GM18517 (cell line): ENCODE measurements around the gene SCYL1.
A peak's percentile ranks its signal among the peaks of the same experiment; 100 is the strongest.

Experiments
- ATAC-seq: cut with Tn5 transposase; IDR thresholded peaks from one replicate; pipeline ENCODE4 v1.9.1; 2021; ENCODE audit warnings: mild to moderate bottlenecking, moderate library complexity; ENCODE audit not compliant: unreplicated experiment

Gene SCYL1

DNA sequence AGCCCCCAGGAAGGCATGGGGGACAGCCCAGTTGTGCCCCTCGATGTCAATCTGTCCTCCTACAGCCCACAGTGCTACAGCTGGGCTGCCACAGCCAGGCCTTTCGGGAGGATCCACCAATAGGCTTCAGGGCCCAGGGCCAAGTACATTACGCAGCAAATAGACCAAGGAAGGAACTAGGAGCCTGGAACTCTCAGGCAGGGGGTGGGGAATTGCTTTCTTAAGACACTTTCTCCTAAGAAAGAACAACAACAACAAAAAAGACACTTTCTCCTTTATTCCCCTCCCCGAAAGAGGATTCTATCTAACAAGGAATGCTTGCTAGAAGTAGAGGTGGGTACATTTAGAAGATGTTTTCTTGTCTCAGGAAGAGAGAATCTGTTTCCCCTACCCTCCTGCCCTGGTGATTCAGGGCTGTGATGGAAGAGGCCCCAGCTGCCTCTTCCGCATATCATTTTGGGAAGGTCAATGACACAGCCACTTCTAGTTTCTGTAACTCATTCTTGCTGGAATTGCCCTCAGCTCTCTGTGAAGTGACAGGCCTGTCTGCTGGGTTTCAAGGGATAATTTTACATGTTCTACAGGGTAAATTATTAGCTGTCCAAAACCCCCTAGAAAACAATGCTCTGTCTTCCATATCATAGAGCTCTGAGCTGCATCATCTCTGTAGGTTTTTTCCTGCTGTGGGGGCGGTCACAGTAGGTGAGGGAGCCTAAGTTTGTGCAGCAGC is 32.1 kb upstream of the SCYL1 start:
- ATAC-seq: no peak

DNA sequence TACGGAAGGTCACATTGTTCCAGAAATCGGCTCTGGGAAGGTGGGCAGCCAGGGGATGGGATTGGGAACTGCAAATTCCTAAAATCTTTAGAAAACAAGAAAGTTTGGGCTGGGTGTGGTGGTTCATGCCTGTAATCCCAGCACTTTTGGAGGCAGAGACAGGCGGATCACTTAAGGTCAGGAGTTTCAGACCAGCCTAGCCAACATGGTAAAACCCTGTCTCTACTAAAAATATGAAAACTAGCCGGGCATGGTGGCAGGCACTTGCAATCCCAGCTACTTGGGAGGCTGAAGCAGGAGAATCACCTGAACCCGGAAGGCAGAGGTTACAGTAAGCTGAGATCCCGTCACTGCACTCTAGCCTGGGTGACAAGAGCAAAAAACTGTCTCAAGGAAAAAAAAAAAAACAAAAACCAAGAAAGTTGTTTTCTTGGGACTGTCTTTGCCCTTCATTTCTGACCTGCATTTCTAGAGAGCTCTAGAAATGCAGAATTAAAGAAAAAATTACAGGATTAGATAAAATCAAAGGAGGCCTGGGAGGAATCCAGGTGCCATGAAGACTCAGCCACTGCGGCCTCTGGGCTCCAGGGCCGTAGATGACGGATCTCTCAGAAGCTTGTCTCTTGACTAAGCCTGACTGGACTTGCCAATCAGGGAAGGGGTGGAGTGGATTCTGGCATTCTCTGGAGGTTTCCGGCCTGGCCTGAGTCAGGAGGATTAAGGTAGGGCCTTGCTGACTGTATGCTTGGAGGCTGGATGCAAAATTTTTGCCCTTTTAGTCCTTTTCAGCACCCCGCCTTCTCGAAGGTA is 31.3 kb upstream of the SCYL1 start:
- no peak for ATAC-seq

DNA sequence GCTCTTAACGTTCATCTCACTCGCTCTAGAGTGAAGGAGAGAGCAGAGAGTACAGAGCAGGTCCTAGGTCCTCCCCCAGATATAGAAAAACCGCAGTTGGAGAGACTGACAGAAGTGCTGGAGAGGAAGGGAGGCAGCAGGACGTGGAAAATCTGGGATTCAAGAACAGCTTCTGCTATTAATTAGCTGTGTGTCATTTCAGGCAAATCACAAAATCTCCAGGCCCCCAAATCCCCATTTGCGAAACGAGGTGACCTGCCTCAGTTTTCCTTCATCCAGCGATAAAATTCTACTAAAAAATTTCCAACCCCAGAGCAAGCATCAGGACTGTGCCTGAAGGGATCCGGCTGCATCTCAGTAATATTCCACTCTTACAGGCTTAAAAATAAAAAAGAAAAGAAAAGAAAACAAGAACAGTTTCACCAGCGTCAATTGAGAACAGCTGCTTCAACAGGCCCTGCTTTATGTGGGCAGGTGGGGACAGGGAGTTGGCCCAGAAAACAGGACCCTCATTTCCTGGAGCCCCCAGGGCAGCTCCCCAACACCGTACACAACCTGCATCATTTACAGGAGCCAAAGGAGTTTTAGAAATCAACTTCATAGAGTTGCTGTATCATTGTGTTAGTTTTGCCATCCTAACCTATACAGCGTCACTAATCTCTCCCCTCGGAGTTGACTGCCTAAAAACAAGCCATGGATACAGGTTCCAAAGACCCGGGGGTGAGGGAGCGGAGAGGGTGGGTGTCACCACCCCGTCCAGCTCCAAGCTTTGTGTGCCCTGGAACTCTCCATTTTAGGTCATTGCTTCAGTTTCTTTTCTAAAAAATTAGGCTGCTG is 28.4 kb upstream of the SCYL1 start:
- peak; percentile 0 for ATAC-seq

DNA sequence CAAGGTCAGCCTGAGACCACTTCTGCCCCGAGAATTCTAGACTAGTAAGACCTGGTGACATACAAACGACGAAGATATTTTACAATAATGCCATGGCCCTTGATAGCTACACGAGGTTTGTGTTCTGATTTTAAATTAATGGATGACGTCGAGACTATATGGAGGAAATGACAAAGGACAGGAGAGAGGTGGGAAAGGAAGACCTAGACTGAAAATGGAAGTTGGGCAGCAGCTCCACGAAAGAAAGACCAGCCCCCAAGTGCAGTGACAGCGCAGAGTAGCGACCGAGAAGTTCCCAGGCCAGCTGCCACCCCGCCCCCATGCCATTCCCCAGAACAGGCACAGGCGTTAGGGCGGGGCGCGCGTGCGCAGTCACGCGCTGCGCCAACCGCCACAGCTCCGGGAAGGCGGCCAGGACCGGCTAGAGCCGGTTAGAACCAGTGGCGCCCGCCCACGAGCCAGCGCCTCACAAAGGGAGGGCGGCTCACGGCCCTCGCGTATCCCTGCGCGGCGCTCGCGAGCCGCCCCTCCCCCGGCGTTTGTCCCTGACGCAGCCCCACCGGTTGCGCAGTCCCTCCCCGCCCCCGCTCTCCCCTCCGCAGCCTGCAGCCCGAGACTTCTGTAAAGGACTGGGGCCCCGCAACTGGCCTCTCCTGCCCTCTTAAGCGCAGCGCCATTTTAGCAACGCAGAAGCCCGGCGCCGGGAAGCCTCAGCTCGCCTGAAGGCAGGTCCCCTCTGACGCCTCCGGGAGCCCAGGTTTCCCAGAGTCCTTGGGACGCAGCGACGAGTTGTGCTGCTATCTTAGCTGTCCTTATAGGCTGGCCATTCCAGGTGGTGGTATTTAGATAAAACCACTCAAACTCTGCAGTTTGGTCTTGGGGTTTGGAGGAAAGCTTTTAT is 27.5 kb upstream of the SCYL1 start:
- peak; percentile 45 for ATAC-seq

DNA sequence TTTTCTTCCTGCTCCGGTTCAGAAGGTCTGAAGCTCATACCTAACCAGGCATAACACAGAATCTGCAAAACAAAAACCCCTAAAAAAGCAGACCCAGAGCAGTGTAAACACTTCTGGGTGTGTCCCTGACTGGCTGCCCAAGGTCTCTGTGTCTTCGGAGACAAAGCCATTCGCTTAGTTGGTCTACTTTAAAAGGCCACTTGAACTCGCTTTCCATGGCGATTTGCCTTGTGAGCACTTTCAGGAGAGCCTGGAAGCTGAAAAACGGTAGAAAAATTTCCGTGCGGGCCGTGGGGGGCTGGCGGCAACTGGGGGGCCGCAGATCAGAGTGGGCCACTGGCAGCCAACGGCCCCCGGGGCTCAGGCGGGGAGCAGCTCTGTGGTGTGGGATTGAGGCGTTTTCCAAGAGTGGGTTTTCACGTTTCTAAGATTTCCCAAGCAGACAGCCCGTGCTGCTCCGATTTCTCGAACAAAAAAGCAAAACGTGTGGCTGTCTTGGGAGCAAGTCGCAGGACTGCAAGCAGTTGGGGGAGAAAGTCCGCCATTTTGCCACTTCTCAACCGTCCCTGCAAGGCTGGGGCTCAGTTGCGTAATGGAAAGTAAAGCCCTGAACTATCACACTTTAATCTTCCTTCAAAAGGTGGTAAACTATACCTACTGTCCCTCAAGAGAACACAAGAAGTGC is 26.7 kb upstream of the SCYL1 start:
- ATAC-seq: no peak

DNA sequence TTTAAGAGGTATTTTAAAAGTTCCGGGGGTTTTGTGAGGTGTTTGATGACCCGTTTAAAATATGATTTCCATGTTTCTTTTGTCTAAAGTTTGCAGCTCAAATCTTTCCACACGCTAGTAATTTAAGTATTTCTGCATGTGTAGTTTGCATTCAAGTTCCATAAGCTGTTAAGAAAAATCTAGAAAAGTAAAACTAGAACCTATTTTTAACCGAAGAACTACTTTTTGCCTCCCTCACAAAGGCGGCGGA is 26.2 kb upstream of the SCYL1 start:
- ATAC-seq: no peak

DNA sequence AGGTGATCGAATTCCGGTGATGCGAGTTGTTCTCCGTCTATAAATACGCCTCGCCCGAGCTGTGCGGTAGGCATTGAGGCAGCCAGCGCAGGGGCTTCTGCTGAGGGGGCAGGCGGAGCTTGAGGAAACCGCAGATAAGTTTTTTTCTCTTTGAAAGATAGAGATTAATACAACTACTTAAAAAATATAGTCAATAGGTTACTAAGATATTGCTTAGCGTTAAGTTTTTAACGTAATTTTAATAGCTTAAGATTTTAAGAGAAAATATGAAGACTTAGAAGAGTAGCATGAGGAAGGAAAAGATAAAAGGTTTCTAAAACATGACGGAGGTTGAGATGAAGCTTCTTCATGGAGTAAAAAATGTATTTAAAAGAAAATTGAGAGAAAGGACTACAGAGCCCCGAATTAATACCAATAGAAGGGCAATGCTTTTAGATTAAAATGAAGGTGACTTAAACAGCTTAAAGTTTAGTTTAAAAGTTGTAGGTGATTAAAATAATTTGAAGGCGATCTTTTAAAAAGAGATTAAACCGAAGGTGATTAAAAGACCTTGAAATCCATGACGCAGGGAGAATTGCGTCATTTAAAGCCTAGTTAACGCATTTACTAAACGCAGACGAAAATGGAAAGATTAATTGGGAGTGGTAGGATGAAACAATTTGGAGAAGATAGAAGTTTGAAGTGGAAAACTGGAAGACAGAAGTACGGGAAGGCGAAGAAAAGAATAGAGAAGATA is 25.7 kb upstream of the SCYL1 start, which contains the start of gene MALAT1:
TSS of gene MALAT1 (plus strand) at position 69 of the 736 bp plus-strand sequence.
- ATAC-seq: peak; percentile 31

DNA sequence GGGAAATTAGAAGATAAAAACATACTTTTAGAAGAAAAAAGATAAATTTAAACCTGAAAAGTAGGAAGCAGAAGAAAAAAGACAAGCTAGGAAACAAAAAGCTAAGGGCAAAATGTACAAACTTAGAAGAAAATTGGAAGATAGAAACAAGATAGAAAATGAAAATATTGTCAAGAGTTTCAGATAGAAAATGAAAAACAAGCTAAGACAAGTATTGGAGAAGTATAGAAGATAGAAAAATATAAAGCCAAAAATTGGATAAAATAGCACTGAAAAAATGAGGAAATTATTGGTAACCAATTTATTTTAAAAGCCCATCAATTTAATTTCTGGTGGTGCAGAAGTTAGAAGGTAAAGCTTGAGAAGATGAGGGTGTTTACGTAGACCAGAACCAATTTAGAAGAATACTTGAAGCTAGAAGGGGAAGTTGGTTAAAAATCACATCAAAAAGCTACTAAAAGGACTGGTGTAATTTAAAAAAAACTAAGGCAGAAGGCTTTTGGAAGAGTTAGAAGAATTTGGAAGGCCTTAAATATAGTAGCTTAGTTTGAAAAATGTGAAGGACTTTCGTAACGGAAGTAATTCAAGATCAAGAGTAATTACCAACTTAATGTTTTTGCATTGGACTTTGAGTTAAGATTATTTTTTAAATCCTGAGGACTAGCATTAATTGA is 25.0 kb upstream of the SCYL1 start:
- no peak for ATAC-seq

DNA sequence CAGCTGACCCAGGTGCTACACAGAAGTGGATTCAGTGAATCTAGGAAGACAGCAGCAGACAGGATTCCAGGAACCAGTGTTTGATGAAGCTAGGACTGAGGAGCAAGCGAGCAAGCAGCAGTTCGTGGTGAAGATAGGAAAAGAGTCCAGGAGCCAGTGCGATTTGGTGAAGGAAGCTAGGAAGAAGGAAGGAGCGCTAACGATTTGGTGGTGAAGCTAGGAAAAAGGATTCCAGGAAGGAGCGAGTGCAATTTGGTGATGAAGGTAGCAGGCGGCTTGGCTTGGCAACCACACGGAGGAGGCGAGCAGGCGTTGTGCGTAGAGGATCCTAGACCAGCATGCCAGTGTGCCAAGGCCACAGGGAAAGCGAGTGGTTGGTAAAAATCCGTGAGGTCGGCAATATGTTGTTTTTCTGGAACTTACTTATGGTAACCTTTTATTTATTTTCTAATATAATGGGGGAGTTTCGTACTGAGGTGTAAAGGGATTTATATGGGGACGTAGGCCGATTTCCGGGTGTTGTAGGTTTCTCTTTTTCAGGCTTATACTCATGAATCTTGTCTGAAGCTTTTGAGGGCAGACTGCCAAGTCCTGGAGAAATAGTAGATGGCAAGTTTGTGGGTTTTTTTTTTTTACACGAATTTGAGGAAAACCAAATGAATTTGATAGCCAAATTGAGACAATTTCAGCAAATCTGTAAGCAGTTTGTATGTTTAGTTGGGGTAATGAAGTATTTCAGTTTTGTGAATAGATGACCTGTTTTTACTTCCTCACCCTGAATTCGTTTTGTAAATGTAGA is 24.3 kb upstream of the SCYL1 start:
- ATAC-seq: no peak

DNA sequence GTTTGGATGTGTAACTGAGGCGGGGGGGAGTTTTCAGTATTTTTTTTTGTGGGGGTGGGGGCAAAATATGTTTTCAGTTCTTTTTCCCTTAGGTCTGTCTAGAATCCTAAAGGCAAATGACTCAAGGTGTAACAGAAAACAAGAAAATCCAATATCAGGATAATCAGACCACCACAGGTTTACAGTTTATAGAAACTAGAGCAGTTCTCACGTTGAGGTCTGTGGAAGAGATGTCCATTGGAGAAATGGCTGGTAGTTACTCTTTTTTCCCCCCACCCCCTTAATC is 23.8 kb upstream of the SCYL1 start:
- ATAC-seq: no peak

DNA sequence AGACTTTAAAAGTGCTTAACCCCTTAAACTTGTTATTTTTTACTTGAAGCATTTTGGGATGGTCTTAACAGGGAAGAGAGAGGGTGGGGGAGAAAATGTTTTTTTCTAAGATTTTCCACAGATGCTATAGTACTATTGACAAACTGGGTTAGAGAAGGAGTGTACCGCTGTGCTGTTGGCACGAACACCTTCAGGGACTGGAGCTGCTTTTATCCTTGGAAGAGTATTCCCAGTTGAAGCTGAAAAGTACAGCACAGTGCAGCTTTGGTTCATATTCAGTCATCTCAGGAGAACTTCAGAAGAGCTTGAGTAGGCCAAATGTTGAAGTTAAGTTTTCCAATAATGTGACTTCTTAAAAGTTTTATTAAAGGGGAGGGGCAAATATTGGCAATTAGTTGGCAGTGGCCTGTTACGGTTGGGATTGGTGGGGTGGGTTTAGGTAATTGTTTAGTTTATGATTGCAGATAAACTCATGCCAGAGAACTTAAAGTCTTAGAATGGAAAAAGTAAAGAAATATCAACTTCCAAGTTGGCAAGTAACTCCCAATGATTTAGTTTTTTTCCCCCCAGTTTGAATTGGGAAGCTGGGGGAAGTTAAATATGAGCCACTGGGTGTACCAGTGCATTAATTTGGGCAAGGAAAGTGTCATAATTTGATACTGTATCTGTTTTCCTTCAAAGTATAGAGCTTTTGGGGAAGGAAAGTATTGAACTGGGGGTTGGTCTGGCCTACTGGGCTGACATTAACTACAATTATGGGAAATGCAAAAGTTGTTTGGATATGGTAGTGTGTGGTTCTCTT is 23.2 kb upstream of the SCYL1 start:
- no peak for ATAC-seq

DNA sequence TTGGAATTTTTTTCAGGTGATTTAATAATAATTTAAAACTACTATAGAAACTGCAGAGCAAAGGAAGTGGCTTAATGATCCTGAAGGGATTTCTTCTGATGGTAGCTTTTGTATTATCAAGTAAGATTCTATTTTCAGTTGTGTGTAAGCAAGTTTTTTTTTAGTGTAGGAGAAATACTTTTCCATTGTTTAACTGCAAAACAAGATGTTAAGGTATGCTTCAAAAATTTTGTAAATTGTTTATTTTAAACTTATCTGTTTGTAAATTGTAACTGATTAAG is 22.7 kb upstream of the SCYL1 start:
- no peak for ATAC-seq

DNA sequence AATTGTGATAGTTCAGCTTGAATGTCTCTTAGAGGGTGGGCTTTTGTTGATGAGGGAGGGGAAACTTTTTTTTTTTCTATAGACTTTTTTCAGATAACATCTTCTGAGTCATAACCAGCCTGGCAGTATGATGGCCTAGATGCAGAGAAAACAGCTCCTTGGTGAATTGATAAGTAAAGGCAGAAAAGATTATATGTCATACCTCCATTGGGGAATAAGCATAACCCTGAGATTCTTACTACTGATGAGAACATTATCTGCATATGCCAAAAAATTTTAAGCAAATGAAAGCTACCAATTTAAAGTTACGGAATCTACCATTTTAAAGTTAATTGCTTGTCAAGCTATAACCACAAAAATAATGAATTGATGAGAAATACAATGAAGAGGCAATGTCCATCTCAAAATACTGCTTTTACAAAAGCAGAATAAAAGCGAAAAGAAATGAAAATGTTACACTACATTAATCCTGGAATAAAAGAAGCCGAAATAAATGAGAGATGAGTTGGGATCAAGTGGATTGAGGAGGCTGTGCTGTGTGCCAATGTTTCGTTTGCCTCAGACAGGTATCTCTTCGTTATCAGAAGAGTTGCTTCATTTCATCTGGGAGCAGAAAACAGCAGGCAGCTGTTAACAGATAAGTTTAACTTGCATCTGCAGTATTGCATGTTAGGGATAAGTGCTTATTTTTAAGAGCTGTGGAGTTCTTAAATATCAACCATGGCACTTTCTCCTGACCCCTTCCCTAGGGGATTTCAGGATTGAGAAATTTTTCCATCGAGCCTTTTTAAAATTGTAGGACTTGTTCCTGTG is 22.1 kb upstream of the SCYL1 start:
- ATAC-seq: no peak

DNA sequence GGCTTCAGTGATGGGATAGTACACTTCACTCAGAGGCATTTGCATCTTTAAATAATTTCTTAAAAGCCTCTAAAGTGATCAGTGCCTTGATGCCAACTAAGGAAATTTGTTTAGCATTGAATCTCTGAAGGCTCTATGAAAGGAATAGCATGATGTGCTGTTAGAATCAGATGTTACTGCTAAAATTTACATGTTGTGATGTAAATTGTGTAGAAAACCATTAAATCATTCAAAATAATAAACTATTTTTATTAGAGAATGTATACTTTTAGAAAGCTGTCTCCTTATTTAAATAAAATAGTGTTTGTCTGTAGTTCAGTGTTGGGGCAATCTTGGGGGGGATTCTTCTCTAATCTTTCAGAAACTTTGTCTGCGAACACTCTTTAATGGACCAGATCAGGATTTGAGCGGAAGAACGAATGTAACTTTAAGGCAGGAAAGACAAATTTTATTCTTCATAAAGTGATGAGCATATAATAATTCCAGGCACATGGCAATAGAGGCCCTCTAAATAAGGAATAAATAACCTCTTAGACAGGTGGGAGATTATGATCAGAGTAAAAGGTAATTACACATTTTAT is 21.4 kb upstream of the SCYL1 start:
- no peak for ATAC-seq

DNA sequence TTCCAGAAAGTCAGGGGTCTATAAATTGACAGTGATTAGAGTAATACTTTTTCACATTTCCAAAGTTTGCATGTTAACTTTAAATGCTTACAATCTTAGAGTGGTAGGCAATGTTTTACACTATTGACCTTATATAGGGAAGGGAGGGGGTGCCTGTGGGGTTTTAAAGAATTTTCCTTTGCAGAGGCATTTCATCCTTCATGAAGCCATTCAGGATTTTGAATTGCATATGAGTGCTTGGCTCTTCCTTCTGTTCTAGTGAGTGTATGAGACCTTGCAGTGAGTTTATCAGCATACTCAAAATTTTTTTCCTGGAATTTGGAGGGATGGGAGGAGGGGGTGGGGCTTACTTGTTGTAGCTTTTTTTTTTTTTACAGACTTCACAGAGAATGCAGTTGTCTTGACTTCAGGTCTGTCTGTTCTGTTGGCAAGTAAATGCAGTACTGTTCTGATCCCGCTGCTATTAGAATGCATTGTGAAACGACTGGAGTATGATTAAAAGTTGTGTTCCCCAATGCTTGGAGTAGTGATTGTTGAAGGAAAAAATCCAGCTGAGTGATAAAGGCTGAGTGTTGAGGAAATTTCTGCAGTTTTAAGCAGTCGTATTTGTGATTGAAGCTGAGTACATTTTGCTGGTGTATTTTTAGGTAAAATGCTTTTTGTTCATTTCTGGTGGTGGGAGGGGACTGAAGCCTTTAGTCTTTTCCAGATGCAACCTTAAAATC is 20.8 kb upstream of the SCYL1 start:
- no peak for ATAC-seq
